NCI-H748 treated with DMSO at 0.1 percent for 48 hours (cell line): Measurements from ENCODE around the gene S100A1.

Experiments
- DNase-seq: peaks from one replicate; lab custom pipeline; 2025; lab: John Stamatoyannopoulos, UW

S100A1 gene

GRCh38 chr1:153610811-153611301, 17.4 kb upstream of the S100A1 start:
- no peak for DNase-seq

- no peak for DNase-seq
Measured at GRCh38 chr1:153611356-153611755, 16.9 kb upstream of the S100A1 start.

DNA sequence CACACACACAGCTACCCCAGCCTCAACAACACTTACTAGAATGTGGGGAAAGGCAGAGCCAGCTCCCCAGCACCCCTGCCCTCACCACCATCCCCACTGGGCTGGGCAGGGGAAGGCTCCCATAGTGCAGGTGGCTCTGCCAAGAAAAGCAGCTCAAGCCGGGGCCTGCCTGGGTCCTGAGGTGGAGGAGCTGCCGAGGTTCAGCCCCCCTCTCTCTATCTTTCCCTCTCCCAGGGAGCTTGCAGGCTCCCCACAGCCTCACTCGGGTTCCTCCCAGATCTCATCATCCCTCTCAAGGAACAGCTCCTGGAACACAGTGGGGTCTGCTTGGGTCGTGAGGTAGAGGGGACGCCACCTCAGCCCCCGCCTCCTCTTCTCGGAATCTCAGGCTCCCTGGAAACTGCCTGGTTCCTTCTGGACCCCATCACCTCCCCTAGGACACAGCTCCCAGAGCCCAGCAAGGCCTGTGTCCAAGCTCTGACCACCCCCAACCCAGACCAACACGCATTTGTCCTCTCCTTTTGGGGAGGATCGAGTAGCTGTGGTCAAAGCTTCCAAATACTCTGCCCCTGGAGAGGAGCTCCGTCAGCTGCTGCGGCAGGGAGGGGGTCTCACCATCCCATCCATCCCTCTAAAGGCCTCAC, 16.0 kb upstream of the S100A1 start:
- no peak for DNase-seq

GRCh38 chr1:153612755-153613331, 15.4 kb upstream of the S100A1 start, which contains the start of gene S100A16:
TSS of gene S100A16 (minus strand) at chr1:153613137. CDS start at chr1:153608151, 4,986 bp downstream.
- no peak for DNase-seq

DNA sequence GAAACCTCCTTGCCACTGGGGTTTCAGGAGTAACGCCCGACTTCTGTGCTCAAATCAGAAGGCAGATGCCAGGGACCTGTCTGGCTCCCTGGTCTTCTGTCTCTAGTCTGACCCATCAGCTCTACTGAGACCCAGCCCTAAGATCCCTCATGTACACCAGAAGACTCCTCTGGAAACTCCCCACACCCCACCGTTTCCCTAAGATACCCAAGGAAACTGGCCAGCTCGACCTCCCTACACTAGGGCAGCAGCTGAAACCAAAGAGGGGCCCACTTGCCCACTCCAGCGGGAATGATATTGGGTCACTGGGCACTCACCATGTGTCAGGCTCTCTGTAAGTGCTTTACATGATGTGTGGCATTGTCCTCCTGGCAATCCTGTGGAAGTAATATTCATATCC, 14.8 kb upstream of the S100A1 start:
- no peak for DNase-seq

DNA sequence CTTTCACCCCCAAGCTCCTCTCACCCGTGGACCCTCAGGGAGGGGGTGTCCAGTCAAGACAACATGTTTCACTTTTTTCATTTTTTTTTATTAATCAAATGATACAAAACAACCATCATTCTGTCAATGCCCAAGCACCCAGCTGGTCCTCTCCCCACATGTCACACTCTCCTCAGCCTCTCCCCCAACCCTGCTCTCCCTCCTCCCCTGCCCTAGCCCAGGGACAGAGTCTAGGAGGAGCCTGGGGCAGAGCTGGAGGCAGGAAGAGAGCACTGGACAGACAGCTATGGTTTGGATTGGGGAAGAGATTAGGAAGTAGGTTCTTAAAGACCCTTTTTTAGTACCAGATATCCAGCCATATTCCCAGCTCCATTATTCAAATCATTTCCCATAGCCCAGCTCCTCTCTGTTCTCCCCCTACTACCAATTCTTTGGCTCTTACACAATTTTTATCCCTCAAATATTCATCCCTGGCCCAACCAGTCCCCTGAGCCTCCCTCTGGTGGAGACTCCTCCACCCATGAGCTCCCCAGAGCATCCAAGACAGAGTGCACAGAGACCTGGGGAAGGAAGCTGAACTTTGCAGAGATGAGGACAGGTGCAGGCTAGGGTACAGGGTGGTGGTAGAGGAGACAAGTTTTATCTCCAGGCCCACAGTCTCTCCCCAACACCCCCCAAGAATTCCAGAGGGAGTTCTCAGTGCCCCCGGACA, 13.9 kb upstream of the S100A1 start:
- no peak for DNase-seq

DNA sequence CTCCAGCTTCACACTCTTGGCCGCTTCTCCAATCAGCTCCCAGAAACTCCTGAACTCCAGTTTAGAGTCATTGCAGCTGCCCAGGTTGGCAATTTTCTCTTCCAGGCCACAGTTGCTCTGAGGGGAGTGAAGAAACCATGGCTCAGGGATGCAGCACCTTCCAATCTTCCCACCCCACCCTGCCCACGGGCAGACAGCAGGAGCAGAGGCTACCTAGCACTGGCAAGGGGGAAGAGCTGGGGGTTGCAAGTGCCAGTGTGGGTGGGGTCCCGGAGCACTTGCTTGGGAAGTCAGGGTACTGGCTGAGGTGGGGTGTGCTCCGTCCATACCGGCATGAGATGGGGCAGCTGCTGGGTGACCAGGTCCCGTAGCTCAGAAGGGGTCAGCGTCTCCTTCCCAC, 13.3 kb upstream of the S100A1 start:
- no peak for DNase-seq

DNA sequence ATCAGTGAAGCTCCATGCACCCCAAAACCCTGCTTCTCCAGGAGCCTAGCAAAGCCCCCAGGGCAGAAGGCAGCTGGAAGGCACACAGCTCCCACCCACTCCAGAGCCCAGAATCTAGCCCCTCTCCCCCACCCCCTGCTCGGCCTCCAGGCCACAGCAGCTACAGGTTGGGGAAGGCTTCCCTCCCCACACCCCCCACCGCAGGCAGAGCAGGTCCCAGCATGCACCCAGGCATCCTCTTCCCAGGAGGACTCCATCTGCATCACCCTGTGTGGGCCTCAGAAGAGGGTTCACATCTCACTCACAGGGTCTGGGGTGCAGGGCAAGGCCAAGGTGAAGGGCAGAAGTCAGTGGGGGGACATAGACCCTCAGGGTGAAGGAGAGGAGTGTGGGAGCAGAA, 12.8 kb upstream of the S100A1 start:
- DNase-seq = no peak

DNA sequence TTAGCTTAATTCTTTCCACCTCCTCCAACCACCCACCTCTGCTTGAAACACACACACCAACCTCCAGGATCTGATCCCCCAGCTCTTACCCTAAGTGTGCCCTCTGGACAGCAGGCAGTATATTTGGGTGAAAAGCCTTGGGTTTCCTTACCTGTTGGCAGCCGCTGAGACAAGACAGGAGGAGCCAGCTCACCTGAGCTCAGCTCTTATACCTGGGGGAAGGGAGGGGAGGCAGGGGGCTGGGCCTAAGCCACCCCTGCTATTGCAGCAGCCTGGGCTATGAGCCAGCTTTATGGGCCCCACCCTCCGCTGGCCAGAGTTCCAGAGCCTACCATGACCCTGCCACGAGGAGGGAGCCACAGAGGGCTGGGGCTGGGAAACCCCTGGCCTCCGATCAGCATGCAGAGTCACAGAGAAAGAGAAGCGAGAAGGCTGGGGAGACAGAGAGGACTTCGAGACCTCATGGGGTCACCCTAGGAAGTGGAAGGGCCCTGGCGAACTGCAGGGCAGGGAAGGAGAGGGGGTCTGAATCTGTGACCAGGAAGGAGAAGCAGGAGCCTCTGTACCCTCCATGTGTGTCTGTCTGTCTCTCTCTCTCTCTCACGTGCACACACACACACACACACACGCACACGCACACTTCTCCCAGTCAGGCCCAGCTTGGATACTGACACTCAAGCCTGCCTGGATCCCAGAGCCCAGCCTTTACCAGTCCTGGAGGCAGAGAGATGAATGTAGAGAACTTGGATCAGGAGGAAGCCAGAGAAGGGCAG, 11.9 kb upstream of the S100A1 start, which contains the start of gene S100A14:
Gene S100A14, minus strand, starts transcription at position 182 of the 773 bp plus-strand sequence. CDS start 467 bp downstream, outside the sequence.
- DNase-seq = no peak

DNA sequence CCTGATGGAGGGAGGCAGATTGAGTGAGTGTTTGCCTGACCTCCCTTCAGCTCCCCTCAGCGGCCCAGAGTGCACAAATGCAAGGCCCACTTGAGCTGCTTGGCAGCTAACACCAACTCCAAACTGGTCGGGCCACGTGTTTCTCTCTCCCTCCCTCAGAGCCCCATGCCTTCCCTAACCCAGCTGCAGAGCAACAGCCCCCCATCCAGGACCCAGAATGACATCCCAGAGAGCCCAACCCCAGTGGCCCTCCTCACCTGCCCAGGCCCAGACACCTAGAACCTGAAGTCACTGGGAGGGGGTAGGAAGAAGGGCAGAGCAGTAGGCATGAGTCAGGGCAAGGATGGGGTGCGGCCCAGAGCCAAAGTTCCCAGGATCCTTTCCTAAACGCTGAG, 11.3 kb upstream of the S100A1 start:
- no peak for DNase-seq

- DNase-seq = peak; percentile 39
Measured at GRCh38 chr1:153617663-153618062, 10.6 kb upstream of the S100A1 start.

DNA sequence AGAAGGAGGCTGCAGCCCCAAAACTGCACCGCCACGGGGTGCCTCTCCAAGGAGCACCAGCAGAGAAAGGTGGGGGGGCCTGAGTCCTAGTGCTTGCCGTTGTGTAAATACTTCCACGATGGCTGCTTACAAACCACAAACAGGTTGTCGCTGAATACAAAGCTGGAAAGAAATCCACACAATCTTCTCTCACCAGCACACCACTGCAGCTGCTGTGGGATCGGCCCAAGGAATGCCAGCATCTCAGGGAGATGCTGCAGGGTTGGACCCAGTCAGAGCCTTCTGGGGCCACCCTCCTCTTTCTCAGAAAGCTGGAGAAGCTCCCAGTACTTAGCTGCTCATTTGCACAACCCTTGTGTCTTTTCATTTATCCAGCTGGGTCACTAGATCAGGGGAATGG, 9.1 kb upstream of the S100A1 start:
- no peak for DNase-seq

- no peak for DNase-seq
Measured at GRCh38 chr1:153623101-153623500, 5.1 kb upstream of the S100A1 start.

DNA sequence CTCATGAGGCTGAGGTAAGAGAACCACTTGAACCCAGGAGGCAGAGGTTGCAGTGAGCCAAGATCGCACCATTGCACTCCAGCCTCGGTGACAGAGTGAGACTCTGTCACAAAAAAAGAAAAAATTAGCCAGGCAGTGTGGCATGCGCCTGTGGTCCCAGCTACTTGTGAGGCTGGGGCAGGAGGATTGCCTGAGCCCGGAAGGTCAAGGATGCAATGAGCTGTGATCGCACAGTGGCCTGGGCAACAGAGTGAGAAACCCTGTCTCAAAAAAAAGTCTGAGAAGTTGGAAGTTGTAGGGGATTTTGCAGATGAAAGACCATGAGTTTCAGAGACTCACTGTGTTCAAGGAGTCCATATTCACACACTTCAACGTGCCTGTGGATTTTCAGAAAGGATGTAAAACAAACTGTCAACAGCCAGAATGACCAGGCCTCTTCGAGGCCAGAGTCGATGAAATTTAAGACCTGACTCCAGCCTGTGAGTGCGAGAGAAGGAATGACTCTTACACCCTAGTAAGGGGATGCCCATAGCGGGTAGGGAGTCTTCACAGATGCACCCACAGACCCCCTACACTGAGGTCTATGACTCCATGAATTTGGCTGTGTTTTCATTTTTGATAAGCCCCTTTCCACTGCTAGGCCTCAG, 3.1 kb upstream of the S100A1 start:
- DNase-seq = no peak

DNA sequence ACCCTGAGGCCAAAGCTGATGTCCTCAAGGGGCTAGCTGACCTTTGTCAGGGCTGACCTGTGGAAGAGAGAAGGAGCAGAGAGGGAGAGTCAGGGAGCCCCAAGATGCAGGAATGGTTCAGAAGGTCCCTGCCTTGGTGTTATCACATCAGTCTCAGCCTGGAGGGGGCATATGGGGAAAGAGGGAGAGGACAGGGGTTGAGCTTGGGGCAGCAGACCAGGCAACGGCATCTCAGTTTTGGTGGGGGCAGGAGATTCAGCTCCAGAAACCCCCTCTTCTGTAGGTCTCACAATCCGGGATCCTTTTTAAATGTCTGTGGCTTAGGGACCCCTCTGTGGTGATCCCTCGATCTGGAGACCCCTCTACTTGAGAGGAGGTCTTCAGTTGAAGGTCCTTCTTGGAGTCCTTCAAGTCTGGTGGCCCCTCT, 1.7 kb upstream of the S100A1 start:
- no peak for DNase-seq

DNA sequence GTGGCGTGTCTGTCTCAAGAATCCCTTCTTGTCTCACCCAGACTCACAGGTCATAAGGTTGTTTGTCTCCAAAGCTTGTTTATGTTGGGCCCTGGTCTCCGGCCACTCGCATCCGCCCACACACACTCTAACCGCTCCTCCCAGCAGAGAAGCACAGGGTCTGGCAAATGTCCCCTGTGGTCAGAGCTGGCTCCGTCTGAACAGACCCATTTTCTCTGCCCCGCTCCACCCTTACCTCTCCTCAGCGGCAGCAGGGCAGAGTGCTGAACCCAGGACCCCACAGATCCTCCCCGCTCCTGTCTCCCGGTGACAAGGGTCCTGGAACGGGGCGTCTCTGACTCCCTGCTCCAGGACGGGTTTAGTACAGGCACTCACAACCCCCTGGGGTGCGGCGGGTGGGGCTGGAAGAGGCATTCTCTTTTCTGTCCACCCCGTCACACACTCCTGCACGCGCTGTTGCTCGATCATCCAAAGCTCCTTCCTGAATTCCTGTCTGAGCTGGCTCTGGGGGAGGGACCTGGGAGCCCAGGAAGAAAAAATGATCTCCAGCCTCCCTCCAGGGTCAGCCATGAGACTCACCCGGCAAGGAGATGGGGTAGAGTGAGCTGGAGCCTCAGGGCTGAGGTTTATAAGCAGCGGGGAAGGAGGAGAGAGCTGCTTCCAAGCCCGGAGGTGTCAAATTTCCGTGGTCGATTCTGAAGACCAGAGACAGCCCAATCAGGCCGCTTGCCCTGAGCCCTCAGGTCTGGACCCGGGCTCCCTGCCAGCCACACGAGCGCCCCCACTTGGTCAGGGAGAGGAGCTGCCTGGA, 1.1 kb upstream of the S100A1 start, which contains the start of gene S100A13:
Gene S100A13, minus strand, starts transcription at position 602 of the 811 bp plus-strand sequence. CDS start 1,033 bp downstream, outside the sequence.
- DNase-seq = peak; percentile 78

GRCh38 chr1:153628638-153629342, 556 bp downstream of the S100A1 start:
- no peak for DNase-seq

DNA sequence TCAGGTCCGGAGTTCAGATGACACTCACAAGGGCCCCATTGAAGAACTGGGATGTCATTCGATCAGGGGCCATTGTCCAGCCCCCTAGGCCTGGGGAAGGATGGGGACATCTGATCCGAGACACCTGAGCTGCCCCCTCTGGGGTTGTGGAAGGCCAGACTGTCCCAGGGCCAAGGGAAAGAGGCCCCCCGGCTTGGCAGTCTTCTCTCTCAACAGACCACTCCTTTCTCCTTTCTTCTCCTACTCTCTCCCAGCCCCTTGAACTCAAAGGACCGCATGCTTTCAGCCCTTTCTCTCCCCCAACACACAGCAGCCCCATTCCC, 1.1 kb downstream of the S100A1 start:
- no peak for DNase-seq

DNA sequence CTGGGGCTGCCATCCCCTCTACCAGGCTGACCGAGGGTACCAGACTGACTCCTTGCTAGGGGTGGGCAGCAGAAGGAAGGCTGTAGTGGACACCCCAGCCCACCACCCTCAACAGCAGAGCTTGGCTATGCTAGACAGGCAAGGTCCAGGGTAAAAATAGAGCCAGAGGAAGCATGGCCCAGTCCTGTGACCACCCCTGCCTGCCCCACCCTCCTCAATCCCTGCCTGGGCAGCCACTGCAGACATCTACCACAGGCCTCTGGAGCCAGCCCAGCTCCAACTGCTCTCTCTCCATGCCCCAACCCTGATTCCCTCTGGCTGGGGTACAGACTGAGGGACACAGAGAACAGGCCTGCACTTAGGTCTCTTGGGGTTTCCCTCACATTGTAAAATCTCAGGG, 1.7 kb downstream of the S100A1 start:
- DNase-seq = no peak

DNA sequence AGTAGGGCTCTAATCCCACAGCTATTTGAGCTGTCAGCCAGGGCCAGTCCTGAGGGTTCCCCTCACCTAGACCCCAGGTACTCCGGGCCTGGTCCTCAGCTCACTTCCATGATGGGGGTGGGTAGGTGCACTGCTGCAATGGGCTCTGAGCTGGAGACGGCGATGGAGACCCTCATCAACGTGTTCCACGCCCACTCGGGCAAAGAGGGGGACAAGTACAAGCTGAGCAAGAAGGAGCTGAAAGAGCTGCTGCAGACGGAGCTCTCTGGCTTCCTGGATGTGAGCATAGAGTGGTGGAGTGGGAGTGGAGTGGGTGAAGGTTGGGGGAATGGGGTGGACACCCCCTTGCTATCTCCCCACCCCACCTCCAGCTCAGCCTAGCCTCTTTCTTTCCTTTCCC, 2.1 kb downstream of the S100A1 start:
- DNase-seq = no peak
